Smooth muscle cell (in vitro differentiated cells): ENCODE data around the gene CDC14A. TPM values are rescaled to one million over a fixed set of nuclear protein-coding genes. Genes with fewer than 3 reads are reported as not detected.

Source experiments
- DNase-seq: peaks from one replicate; lab custom pipeline; 2025; ENCODE audit not compliant: unreplicated experiment; lab: John Stamatoyannopoulos, UW
- H2AFZ ChIP-seq: fragments of 200-600 bp; sonication (generic); 2 replicates; pipeline ENCODE4 v1.6.0; 2016; ENCODE audit warnings: antibody characterized with exemption, low read depth, mild to moderate bottlenecking
- H3F3A ChIP-seq: fragments of 200-600 bp; sonication (generic); 2 replicates; pipeline ENCODE4 v1.6.0; 2017; ENCODE audit warnings: antibody characterized with exemption, low read depth
- H3K27ac ChIP-seq: fragments of 200-600 bp; sonication (generic); 2 replicates; pipeline ENCODE4 v1.5.1; 2016; ENCODE audit warnings: low read depth, mild to moderate bottlenecking
- H3K27me3 ChIP-seq: fragments of 200-600 bp; sonication (generic); 2 replicates; pipeline ENCODE4 v1.6.1; 2016; ENCODE audit warnings: low read depth, mild to moderate bottlenecking
- H3K36me3 ChIP-seq: fragments of 200-600 bp; sonication (generic); 2 replicates; pipeline ENCODE4 v1.5.1; 2016; ENCODE audit warnings: low read depth
- H3K4me1 ChIP-seq: fragments of 200-600 bp; sonication (generic); 2 replicates; pipeline ENCODE4 v1.5.1; 2016; ENCODE audit warnings: low read depth
- H3K4me2 ChIP-seq: fragments of 200-600 bp; sonication (generic); 2 replicates; pipeline ENCODE4 v1.6.0; 2016; ENCODE audit warnings: mild to moderate bottlenecking
- H3K4me3 ChIP-seq: fragments of 200-600 bp; sonication (generic); 2 replicates; pipeline ENCODE4 v1.5.1; 2016; ENCODE audit warnings: mild to moderate bottlenecking
- H3K79me2 ChIP-seq: fragments of 200-600 bp; sonication (generic); 2 replicates; pipeline ENCODE4 v1.6.0; 2016; ENCODE audit warnings: low read depth, mild to moderate bottlenecking
- H3K9ac ChIP-seq: fragments of 200-600 bp; sonication (generic); 2 replicates; pipeline ENCODE4 v1.6.0; 2016; ENCODE audit warnings: low read depth
- H3K9me3 ChIP-seq: fragments of 200-600 bp; sonication (generic); replicated peaks from 2 replicates; pipeline ENCODE4 v1.5.1; 2016; ENCODE audit warnings: low read depth
- H4K20me1 ChIP-seq: fragments of 200-600 bp; sonication (generic); 2 replicates; pipeline ENCODE4 v1.6.0; 2016; ENCODE audit warnings: low read depth
- WGBS: methylation state at CpG from one replicate; pipeline ENCODE4 v1.1.7; 2016; ENCODE audit warnings: low lambda C conversion rate; 5-methylcytosine and 5-hydroxymethylcytosine counted together
- polyA plus RNA-seq: library from polyadenylated mRNA; unstranded; fragments of >200 nt; fragmentation: Nextera tagmentation; extraction: Ambion mirVana; gene quantifications from 2 replicates; pipeline ENCODE4 v1.2.1, GENCODE V29; 2016
- total RNA-seq: library from RNA; depleted of rRNA; stranded (reverse); fragments of >200 nt; gene quantifications from 2 replicates; pipeline ENCODE4 v1.2.3, GENCODE V29; 2014
- TF ChIP-seq, protein P1 (sequence below): fragments of 200-600 bp; sonication (generic); IDR thresholded peaks from 2 replicates; pipeline ENCODE4 v1.5.1; 2017; ENCODE audit warnings: borderline replicate concordance, mild to moderate bottlenecking, antibody characterized with exemption; ENCODE audit not compliant: insufficient read depth, poor library complexity, severe bottlenecking

CDC14A gene
- total and polyA plus RNA-seq, 2 experiments from 2014 or later, result 2.8 to 15.9 TPM

- no peak overlapping the region for H3K4me3 ChIP-seq
- H3K36me3 ChIP-seq, result peaks cover 5% of the 10 kb centered on the region
- TF ChIP-seq, protein P1, sequence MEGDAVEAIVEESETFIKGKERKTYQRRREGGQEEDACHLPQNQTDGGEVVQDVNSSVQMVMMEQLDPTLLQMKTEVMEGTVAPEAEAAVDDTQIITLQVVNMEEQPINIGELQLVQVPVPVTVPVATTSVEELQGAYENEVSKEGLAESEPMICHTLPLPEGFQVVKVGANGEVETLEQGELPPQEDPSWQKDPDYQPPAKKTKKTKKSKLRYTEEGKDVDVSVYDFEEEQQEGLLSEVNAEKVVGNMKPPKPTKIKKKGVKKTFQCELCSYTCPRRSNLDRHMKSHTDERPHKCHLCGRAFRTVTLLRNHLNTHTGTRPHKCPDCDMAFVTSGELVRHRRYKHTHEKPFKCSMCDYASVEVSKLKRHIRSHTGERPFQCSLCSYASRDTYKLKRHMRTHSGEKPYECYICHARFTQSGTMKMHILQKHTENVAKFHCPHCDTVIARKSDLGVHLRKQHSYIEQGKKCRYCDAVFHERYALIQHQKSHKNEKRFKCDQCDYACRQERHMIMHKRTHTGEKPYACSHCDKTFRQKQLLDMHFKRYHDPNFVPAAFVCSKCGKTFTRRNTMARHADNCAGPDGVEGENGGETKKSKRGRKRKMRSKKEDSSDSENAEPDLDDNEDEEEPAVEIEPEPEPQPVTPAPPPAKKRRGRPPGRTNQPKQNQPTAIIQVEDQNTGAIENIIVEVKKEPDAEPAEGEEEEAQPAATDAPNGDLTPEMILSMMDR, result no peak
- WGBS, result 96% methylated on average over 2 of the region's 2 CpGs
- no peak overlapping the region for H3K9ac ChIP-seq
- no peaks in the 10 kb centered on the region for H3K79me2 ChIP-seq
- H3K4me2 ChIP-seq, result no peak overlapping the region
- H3F3A ChIP-seq, result no peaks in the 10 kb centered on the region
- no peaks in the 10 kb centered on the region for H4K20me1 ChIP-seq
- no peak for DNase-seq
- H3K27me3 ChIP-seq, result no peaks in the 10 kb centered on the region
- H2AFZ ChIP-seq, result no peak overlapping the region
- no peak overlapping the region for H3K27ac ChIP-seq
- H3K4me1 ChIP-seq, result no peaks in the 10 kb centered on the region
- no peaks in the 10 kb centered on the region for H3K9me3 ChIP-seq
Measured at GRCh38 chr1:100506217-100506616, 153.9 kb downstream of the CDC14A start.

DNA sequence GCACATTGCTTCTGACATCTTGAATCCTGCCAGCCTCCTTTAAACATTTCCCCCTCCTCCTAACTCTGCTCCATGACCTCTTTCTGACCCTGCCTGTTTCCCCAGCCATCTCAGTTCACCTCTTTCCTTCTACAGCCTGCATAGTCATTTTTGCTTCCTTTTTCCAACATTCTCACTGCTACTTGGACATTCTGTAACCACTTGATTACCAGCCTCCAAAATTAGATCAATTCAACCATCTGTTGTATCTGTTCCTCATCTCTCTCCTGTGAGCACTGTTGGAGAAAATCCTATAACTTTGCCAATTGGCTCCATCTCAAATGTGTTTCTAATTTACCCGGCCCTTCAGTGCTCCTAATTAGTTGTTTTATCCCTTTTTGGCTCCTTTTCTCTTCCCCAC is 158.1 kb downstream of the CDC14A start:
- H3K4me3 ChIP-seq, result no peak overlapping the region
- no peaks in the 10 kb centered on the region for H3K4me1 ChIP-seq
- no peaks in the 10 kb centered on the region for H3F3A ChIP-seq
- H2AFZ ChIP-seq, result no peak overlapping the region
- H3K9ac ChIP-seq, result no peak overlapping the region
- no peaks in the 10 kb centered on the region for H3K9me3 ChIP-seq
- no peaks in the 10 kb centered on the region for H3K79me2 ChIP-seq
- H3K36me3 ChIP-seq, result peaks cover 5% of the 10 kb centered on the region
- H3K27me3 ChIP-seq, result no peaks in the 10 kb centered on the region
- H3K27ac ChIP-seq, result no peak overlapping the region
- DNase-seq, result no peak
- TF ChIP-seq, protein P1, result no peak
- no peaks in the 10 kb centered on the region for H4K20me1 ChIP-seq
- H3K4me2 ChIP-seq, result no peak overlapping the region
- WGBS, result 88% methylated on average over 1 of the region's 1 CpG

DNA sequence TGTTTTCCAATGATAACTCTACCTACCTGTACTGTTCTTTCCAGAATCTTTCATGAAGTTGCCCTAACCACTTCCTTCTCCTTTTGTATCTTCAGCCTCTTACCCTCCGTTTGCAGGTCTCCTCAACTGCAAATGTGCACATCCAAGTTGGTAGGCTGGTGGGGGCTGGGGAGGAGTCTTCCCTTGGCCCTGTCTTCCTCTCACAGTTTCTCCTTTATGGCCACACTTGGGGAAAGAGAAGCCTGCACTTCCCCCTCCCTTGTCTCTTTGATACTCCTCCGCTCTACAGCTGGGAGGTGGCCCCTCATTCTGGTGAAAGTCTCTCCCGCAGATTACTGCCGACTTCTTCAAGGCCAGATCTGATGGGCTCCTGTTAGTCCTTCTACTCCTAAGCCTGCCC is 158.8 kb downstream of the CDC14A start:
- Histone ChIP-seq H3K27ac (no peak overlapping the region), H3K4me3 (no peak overlapping the region), H3K36me3 (peaks cover 5% of the 10 kb centered on the region), H4K20me1 (no peaks in the 10 kb centered on the region), H3K4me2 (no peak overlapping the region), H2AFZ (no peak overlapping the region), H3K27me3 (no peaks in the 10 kb centered on the region), H3K9me3 (no peaks in the 10 kb centered on the region), H3F3A (no peaks in the 10 kb centered on the region), H3K79me2 (no peaks in the 10 kb centered on the region), H3K9ac (no peak overlapping the region), H3K4me1 (no peaks in the 10 kb centered on the region)
- WGBS, result 96% methylated on average over 4 of the region's 4 CpGs
- TF ChIP-seq, protein P1, result no peak
- DNase-seq, result no peak

DNA sequence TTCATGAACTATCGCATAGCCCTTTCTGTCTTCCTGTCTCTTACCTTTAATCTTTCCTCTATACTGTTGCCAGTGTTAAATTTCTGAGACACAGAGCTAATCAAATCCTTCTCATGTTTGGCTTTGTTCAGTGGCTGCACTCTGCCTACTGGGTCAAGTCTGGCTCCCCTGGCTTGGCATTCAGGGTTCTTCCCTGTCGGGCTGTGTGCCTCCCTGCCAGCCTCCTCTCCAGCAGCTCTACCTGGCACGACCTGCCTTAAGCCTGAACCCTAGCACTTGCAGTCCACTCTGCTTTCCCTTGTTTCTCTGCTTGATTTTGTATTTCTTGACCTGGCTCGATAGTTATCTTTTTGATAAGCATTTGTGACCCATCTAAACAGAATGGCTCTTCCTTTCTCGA is 159.5 kb downstream of the CDC14A start:
- Histone ChIP-seq H3K27ac (no peak overlapping the region), H3K36me3 (peaks cover 5% of the 10 kb centered on the region), H3K79me2 (no peaks in the 10 kb centered on the region), H2AFZ (no peak overlapping the region), H4K20me1 (no peaks in the 10 kb centered on the region), H3K4me3 (no peak overlapping the region), H3K9me3 (no peaks in the 10 kb centered on the region), H3K4me1 (no peaks in the 10 kb centered on the region), H3F3A (no peaks in the 10 kb centered on the region), H3K9ac (no peak overlapping the region), H3K4me2 (no peak overlapping the region), H3K27me3 (no peaks in the 10 kb centered on the region)
- TF ChIP-seq, protein P1, result no peak
- WGBS, result 94% methylated on average over 5 of the region's 5 CpGs
- no peak for DNase-seq
